SK-N-SH treated with all-trans-retinoic acid at 6 μM for 48 hours (cell line): Measurements from ENCODE around the gene BIN1.

ENCODE experiments used
- ATAC-seq: fragments of 200-7000 bp; cut with Tn5 transposase; 3 replicates; pipeline ENCODE4 v1.9.1; 2020; ENCODE audit warnings: mild to moderate bottlenecking, moderate library complexity
- ARNTL ChIP-seq: fragments of 450-650 bp; formaldehyde crosslinking; IDR thresholded peaks from 2 replicates; pipeline ENCODE4 v1.5.0; 2020; ENCODE audit warnings: low read depth, mild to moderate bottlenecking, moderate library complexity, borderline replicate concordance
- BACH2 ChIP-seq: fragments of 250-450 bp; sonication (Bioruptor Pico); IDR thresholded peaks from 2 replicates; pipeline ENCODE4 v1.9.0; 2021; ENCODE audit warnings: mild to moderate bottlenecking, borderline replicate concordance
- CSDC2 ChIP-seq: fragments of 250-450 bp; sonication (Bioruptor Pico); IDR thresholded peaks from 2 replicates; pipeline ENCODE4 v1.5.0; 2020; ENCODE audit warnings: mild to moderate bottlenecking, moderate library complexity
- ESRRG ChIP-seq: fragments of 250-450 bp; sonication (Bioruptor Pico); IDR thresholded peaks from 2 replicates; pipeline ENCODE4 v1.6.1; 2021; ENCODE audit warnings: mild to moderate bottlenecking
- GLIS3 ChIP-seq: fragments of 250-450 bp; sonication (Bioruptor Pico); IDR thresholded peaks from 2 replicates; pipeline ENCODE4 v1.5.0; 2020; ENCODE audit warnings: mild to moderate bottlenecking, moderate library complexity
- OSR1 ChIP-seq: fragments of 250-450 bp; sonication (Bioruptor Pico); IDR thresholded peaks from 2 replicates; pipeline ENCODE4 v1.8.0; 2022; ENCODE audit warnings: moderate library complexity, mild to moderate bottlenecking, inconsistent platforms
- PPARA ChIP-seq: fragments of 250-450 bp; sonication (Bioruptor Pico); IDR thresholded peaks from 2 replicates; pipeline ENCODE4 v1.5.0; 2020; ENCODE audit warnings: mild to moderate bottlenecking, borderline replicate concordance
- RARB ChIP-seq: fragments of 250-450 bp; sonication (Bioruptor Pico); IDR thresholded peaks from 2 replicates; pipeline ENCODE4 v1.8.0; 2021; ENCODE audit warnings: mild to moderate bottlenecking, moderate library complexity
- SNAI2 ChIP-seq: fragments of 250-450 bp; sonication (Bioruptor Pico); IDR thresholded peaks from 2 replicates; pipeline ENCODE4 v1.5.0; 2020; ENCODE audit warnings: mild to moderate bottlenecking, moderate library complexity
- TCF4 ChIP-seq: fragments of 250-450 bp; sonication (Bioruptor Pico); IDR thresholded peaks from 2 replicates; pipeline ENCODE4 v1.8.0; 2021; ENCODE audit warnings: mild to moderate bottlenecking, moderate library complexity, borderline replicate concordance
- TOX ChIP-seq: fragments of 250-450 bp; sonication (Bioruptor Pico); IDR thresholded peaks from 2 replicates; pipeline ENCODE4 v1.8.0; 2021; ENCODE audit warnings: mild to moderate bottlenecking, moderate library complexity, borderline replicate concordance
- ZC3H10 ChIP-seq: fragments of 250-450 bp; sonication (Bioruptor Pico); IDR thresholded peaks from 2 replicates; pipeline ENCODE4 v1.5.1; 2021; ENCODE audit warnings: mild to moderate bottlenecking, moderate library complexity
- ZFP3 ChIP-seq: fragments of 250-450 bp; sonication (Bioruptor Pico); IDR thresholded peaks from 2 replicates; pipeline ENCODE4 v1.5.0; 2020; ENCODE audit warnings: mild to moderate bottlenecking, moderate library complexity
- ZFP30 ChIP-seq: fragments of 450-650 bp; formaldehyde crosslinking; IDR thresholded peaks from 2 replicates; pipeline ENCODE4 v1.5.0; 2022; ENCODE audit warnings: mild to moderate bottlenecking, moderate library complexity
- ZNF565 ChIP-seq: fragments of 450-650 bp; formaldehyde crosslinking; conservative IDR thresholded peaks from 2 replicates; pipeline ENCODE4 v1.5.0; 2020; ENCODE audit warnings: low read depth, mild to moderate bottlenecking, moderate library complexity
- ZNF70 ChIP-seq: fragments of 450-650 bp; formaldehyde crosslinking; IDR thresholded peaks from 2 replicates; pipeline ENCODE4 v1.5.0; 2020; ENCODE audit warnings: mild to moderate bottlenecking, moderate library complexity
- ZNF8 ChIP-seq: fragments of 450-650 bp; formaldehyde crosslinking; IDR thresholded peaks from 2 replicates; pipeline ENCODE4 v1.5.0; 2020; ENCODE audit warnings: mild to moderate bottlenecking, moderate library complexity
- TF ChIP-seq, protein P1 (sequence below): fragments of 250-450 bp; sonication (Bioruptor Pico); IDR thresholded peaks from 2 replicates; pipeline ENCODE4 v1.5.1; 2020; ENCODE audit warnings: low read depth, mild to moderate bottlenecking, moderate library complexity
- TF ChIP-seq, protein P2 (sequence below): fragments of 250-450 bp; sonication (Bioruptor Pico); IDR thresholded peaks from 2 replicates; pipeline ENCODE4 v1.5.0; 2020; ENCODE audit warnings: mild to moderate bottlenecking, moderate library complexity
- TF ChIP-seq, protein P3 (sequence below): fragments of 250-450 bp; sonication (Bioruptor Pico); IDR thresholded peaks from 2 replicates; pipeline ENCODE4 v1.8.0; 2020; ENCODE audit warnings: mild to moderate bottlenecking, moderate library complexity, borderline replicate concordance
- TF ChIP-seq, protein P4 (sequence below): fragments of 250-450 bp; sonication (Bioruptor Pico); IDR thresholded peaks from 2 replicates; pipeline ENCODE4 v1.8.0; 2021; ENCODE audit warnings: low read depth, mild to moderate bottlenecking, moderate library complexity, borderline replicate concordance

The BIN1 gene

DNA sequence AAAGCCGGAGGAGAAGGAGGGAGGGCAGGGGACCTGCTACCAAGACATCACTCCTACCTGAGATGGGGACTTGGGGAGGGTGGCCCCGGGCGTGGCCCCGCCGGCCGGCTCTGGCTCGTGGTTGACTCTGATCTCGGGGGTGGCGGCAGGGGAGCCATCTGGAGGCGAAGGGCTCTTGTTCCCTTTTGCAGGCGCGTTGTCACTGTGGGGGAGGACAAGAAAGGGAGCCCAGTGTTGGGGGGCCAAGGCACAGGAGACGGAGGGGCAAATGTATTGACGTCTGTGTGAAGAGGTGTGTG lies 48.1 kb downstream of the BIN1 start:
- no peak for ATAC-seq
- TF ChIP-seq CSDC2 (no peak), BACH2 (CRISPR knock-in tag) (no peak), ESRRG (no peak), ZFP3 (CRISPR knock-in tag) (no peak), PPARA (CRISPR knock-in tag) (no peak), ZNF70 (no peak), GLIS3 (CRISPR knock-in tag) (no peak), TOX (CRISPR knock-in tag) (no peak), ZNF8 (no peak), RARB (no peak), OSR1 (no peak), ARNTL (CRISPR knock-in tag) (no peak), ZC3H10 (no peak)
- TF ChIP-seq, protein P1, sequence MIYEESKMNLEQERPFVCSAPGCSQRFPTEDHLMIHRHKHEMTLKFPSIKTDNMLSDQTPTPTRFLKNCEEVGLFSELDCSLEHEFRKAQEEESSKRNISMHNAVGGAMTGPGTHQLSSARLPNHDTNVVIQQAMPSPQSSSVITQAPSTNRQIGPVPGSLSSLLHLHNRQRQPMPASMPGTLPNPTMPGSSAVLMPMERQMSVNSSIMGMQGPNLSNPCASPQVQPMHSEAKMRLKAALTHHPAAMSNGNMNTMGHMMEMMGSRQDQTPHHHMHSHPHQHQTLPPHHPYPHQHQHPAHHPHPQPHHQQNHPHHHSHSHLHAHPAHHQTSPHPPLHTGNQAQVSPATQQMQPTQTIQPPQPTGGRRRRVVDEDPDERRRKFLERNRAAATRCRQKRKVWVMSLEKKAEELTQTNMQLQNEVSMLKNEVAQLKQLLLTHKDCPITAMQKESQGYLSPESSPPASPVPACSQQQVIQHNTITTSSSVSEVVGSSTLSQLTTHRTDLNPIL (CRISPR knock-in tag) = no peak
- TF ChIP-seq, protein P2, sequence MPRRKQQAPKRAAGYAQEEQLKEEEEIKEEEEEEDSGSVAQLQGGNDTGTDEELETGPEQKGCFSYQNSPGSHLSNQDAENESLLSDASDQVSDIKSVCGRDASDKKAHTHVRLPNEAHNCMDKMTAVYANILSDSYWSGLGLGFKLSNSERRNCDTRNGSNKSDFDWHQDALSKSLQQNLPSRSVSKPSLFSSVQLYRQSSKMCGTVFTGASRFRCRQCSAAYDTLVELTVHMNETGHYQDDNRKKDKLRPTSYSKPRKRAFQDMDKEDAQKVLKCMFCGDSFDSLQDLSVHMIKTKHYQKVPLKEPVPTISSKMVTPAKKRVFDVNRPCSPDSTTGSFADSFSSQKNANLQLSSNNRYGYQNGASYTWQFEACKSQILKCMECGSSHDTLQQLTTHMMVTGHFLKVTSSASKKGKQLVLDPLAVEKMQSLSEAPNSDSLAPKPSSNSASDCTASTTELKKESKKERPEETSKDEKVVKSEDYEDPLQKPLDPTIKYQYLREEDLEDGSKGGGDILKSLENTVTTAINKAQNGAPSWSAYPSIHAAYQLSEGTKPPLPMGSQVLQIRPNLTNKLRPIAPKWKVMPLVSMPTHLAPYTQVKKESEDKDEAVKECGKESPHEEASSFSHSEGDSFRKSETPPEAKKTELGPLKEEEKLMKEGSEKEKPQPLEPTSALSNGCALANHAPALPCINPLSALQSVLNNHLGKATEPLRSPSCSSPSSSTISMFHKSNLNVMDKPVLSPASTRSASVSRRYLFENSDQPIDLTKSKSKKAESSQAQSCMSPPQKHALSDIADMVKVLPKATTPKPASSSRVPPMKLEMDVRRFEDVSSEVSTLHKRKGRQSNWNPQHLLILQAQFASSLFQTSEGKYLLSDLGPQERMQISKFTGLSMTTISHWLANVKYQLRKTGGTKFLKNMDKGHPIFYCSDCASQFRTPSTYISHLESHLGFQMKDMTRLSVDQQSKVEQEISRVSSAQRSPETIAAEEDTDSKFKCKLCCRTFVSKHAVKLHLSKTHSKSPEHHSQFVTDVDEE (CRISPR knock-in tag) = no peak
- TF ChIP-seq, all 23 proteins: peak for 0

DNA sequence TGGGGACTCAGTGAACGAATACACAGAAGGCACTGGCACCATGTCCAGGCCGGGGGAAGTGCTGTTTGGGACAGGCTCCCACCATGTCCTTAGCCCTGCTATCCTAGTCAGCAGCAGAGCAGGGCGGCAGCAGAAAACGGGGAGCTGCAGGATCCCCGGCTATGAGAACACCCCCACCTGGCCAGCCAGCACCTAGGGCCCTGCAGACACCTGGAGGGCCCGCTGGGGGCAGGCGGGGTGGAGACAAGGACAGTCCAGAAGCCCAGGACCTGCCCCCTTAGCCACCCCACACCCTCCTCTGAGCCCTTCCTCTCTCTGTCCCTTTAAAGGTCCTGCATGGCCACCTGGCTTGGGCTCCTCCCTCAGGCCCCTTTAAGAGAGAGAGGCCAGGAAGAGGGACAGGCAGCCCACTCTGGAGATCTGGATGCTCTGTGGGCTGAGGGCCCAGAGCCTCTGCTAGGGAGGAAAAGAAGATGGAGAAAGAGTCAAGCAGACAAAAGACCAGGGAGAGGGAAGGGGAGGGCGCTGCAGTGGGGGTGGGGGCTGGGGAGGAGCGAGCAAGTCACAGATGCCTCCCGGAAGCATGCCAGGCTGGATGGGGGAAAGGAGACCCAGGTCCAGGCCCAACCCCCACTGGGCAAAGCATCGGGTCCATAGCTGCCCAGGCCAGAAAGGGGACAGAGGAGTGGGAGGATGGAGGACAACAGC lies 48.6 kb downstream of the BIN1 start:
- TF ChIP-seq ZFP30 (CRISPR knock-in tag) (no peak), ARNTL (CRISPR knock-in tag) (no peak), SNAI2 (CRISPR knock-in tag) (no peak), ZNF565 (CRISPR knock-in tag) (no peak), ESRRG (no peak), TCF4 (CRISPR knock-in tag) (no peak), GLIS3 (CRISPR knock-in tag) (no peak)
- TF ChIP-seq, protein P1 (CRISPR knock-in tag) = no peak
- TF ChIP-seq, protein P3, sequence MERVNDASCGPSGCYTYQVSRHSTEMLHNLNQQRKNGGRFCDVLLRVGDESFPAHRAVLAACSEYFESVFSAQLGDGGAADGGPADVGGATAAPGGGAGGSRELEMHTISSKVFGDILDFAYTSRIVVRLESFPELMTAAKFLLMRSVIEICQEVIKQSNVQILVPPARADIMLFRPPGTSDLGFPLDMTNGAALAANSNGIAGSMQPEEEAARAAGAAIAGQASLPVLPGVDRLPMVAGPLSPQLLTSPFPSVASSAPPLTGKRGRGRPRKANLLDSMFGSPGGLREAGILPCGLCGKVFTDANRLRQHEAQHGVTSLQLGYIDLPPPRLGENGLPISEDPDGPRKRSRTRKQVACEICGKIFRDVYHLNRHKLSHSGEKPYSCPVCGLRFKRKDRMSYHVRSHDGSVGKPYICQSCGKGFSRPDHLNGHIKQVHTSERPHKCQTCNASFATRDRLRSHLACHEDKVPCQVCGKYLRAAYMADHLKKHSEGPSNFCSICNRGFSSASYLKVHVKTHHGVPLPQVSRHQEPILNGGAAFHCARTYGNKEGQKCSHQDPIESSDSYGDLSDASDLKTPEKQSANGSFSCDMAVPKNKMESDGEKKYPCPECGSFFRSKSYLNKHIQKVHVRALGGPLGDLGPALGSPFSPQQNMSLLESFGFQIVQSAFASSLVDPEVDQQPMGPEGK (CRISPR knock-in tag) = no peak
- TF ChIP-seq, protein P4, sequence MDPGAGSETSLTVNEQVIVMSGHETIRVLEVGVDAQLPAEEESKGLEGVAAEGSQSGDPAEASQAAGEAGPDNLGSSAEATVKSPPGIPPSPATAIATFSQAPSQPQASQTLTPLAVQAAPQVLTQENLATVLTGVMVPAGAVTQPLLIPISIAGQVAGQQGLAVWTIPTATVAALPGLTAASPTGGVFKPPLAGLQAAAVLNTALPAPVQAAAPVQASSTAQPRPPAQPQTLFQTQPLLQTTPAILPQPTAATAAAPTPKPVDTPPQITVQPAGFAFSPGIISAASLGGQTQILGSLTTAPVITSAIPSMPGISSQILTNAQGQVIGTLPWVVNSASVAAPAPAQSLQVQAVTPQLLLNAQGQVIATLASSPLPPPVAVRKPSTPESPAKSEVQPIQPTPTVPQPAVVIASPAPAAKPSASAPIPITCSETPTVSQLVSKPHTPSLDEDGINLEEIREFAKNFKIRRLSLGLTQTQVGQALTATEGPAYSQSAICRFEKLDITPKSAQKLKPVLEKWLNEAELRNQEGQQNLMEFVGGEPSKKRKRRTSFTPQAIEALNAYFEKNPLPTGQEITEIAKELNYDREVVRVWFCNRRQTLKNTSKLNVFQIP = no peak
- ATAC-seq = no peak

DNA sequence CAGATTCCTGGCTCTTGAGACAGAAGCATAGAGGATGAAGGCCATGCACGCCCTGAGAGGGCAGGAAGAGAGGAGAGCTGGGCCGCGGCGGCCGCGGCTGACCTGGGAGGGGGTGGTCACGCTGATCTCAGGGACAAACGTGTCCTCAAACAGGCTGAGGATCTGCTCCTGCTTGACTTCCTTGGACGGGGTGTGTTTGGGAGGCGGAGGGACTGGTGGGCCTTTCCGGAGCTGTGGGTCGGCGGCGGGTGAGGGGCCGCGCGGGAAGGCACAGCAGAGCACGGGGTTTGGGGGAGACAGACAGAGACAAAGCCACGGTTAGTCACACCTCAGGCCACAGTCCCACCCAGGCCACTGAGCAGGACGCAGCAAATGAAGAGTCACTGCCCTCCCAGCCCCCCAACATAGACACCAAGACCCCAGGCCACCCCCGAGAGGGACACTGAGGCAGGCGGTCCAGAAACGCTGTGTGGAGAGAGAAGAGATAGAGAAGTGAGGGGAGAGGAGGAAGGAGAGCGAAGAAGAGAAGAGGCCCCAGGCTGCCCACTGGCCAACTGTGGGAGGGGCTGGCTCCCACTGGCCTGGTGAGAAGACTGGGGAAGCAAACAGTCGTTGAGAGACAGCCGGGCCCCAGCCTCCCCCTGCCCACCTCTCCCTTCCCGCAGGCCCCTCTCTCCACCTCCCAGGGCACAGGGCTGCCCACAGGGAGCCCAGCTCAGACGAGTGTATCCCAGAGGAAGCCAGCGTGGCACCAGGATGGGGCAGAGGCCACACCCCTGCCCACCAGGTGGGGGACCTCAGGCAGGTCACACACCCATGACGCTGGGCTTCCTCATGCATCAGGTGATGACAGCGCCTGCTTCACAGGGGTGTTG lies 49.3 kb downstream of the BIN1 start:
- TF ChIP-seq TCF4 (CRISPR knock-in tag) (no peak), ZNF8 (no peak), BACH2 (CRISPR knock-in tag) (no peak), ZC3H10 (no peak)
- no peak for ATAC-seq
